Measurements from ENCODE around the gene MSH5. TPM values are rescaled to one million over a fixed set of nuclear protein-coding genes. Genes with fewer than 3 reads are reported as not detected.

MSH5 gene
- total and polyA plus RNA-seq, 2 of the 13 experiments (the other 11 are each of a cell fraction or from before 2014, with no cell fraction given), result 10.2 to 38.7 TPM

DNA sequence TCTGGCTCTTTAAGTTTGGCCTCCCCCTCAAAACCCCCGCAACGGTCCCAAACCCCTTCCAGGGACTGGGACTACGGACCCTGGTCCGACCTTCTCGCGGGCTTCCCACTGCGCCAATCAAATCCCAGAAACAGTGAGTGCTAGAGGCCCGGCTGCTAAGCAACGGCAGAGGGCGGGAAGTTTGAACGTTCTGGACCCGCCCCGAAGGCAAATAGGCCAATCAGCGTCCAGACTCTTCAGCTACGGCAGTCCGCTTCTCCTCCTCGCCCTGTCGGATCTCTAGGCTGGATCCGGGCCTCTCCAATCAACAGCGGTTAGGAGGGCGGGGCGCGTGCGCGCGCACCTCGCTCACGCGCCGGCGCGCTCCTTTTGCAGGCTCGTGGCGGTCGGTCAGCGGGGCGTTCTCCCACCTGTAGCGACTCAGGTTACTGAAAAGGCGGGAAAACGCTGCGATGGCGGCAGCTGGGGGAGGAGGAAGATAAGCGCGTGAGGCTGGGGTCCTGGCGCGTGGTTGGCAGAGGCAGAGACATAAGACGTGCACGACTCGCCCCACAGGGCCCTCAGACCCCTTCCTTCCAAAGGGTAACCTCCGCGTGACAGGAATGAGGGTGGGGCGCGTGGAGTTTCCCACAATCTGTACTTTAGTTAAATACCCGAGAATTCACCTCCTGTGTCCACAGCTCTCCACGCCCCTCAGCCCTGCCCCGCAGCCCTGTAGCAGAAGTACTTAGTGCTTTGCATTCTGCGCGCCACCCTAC is at the start of gene MSH5 (continued):
- TF ChIP-seq ONECUT2 (CRISPR knock-in tag; IDR thresholded peaks at IDR 0.05) (peak; percentile 57), MED1 (CRISPR knock-in tag; IDR thresholded peaks at IDR 0.05) (peak; percentile 91), ISX (CRISPR knock-in tag; conservative IDR thresholded peaks at IDR 0.05) (0 out of 2 replicates have a peak, but pooled peaks have one; percentile 81), ZNF235 (CRISPR knock-in tag; IDR thresholded peaks at IDR 0.05; ENCODE audit: borderline replicate concordance) (peak; percentile 99), SAP130 (CRISPR knock-in tag; IDR thresholded peaks at IDR 0.05; ENCODE audit: low read depth) (peak; percentile 97), GTF2F1 (IDR thresholded peaks at IDR 0.05; ENCODE audit: low read length) (no peak), SKI (IDR thresholded peaks at IDR 0.05; ENCODE audit: partially characterized antibody) (peak; percentile 9), ZSCAN20 (CRISPR knock-in tag; IDR thresholded peaks at IDR 0.05; ENCODE audit: borderline replicate concordance) (no peak; the same call in 1 of the 2 replicates), ATF1 (CRISPR knock-in tag; IDR thresholded peaks at IDR 0.05) (peak; percentile 87), MED13 (CRISPR knock-in tag; IDR thresholded peaks at IDR 0.05) (peak; percentile 92), HDAC2 (CRISPR knock-in tag; IDR thresholded peaks at IDR 0.05) (peak; percentile 67), MAZ (IDR thresholded peaks at IDR 0.05; ENCODE audit: borderline replicate concordance, low read depth, low read length) (peak; percentile 85; the same call in 1 of the 2 replicates), MAZ (CRISPR knock-in tag; IDR thresholded peaks at IDR 0.05; ENCODE audit: low read depth) (peak; percentile 86), STAG1 (CRISPR knock-in tag; IDR thresholded peaks at IDR 0.05) (no peak), NFE2 (CRISPR knock-in tag; IDR thresholded peaks at IDR 0.05) (no peak), REPIN1 (CRISPR knock-in tag; IDR thresholded peaks at IDR 0.05; ENCODE audit: borderline replicate concordance, low read depth) (peak; percentile 99), NCOA2 (CRISPR knock-in tag; IDR thresholded peaks at IDR 0.05) (no peak; the same call in none of the 2 replicates), NR2F6 (IDR thresholded peaks at IDR 0.05) (no peak), NR2F6 (CRISPR knock-in tag; IDR thresholded peaks at IDR 0.05) (peak; percentile 33; the same call in 1 of the 2 replicates), ZNF75D (CRISPR knock-in tag; IDR thresholded peaks at IDR 0.05; ENCODE audit: borderline replicate concordance) (peak; percentile 90; the same call in 1 of the 2 replicates), CREM (IDR thresholded peaks at IDR 0.05) (peak; percentile 52), CREM (CRISPR knock-in tag; IDR thresholded peaks at IDR 0.05) (no peak), SALL2 (CRISPR knock-in tag; IDR thresholded peaks at IDR 0.05) (peak; percentile 71; the same call in 1 of the 2 replicates), MTA1 (CRISPR knock-in tag; IDR thresholded peaks at IDR 0.05; ENCODE audit: borderline replicate concordance) (peak; percentile 90; the same call in 1 of the 2 replicates), ZNF530 (CRISPR knock-in tag; IDR thresholded peaks at IDR 0.05; ENCODE audit: low read depth) (no peak; the same call in none of the 2 replicates)
- TF ChIP-seq, protein P1, sequence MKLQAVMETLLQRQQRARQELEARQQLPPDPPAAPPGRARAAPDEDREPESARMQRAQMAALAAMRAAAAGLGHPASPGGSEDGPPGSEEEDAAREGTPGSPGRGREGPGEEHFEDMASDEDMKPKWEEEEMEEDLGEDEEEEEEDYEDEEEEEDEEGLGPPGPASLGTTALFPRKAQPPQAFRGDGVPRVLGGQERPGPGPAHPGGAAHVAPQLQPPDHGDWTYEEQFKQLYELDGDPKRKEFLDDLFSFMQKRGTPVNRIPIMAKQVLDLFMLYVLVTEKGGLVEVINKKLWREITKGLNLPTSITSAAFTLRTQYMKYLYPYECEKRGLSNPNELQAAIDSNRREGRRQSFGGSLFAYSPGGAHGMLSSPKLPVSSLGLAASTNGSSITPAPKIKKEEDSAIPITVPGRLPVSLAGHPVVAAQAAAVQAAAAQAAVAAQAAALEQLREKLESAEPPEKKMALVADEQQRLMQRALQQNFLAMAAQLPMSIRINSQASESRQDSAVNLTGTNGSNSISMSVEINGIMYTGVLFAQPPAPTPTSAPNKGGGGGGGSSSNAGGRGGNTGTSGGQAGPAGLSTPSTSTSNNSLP (IDR thresholded peaks at IDR 0.05; ENCODE audit: low read depth, low read length), result peak; percentile 19; the same call in 1 of the 2 replicates
- TF ChIP-seq, protein P2, sequence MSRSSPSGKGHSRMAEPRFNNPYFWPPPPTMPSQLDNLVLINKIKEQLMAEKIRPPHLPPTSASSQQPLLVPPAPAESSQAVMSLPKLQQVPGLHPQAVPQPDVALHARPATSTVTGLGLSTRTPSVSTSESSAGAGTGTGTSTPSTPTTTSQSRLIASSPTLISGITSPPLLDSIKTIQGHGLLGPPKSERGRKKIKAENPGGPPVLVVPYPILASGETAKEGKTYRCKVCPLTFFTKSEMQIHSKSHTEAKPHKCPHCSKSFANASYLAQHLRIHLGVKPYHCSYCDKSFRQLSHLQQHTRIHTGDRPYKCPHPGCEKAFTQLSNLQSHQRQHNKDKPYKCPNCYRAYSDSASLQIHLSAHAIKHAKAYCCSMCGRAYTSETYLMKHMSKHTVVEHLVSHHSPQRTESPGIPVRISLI (CRISPR knock-in tag; IDR thresholded peaks at IDR 0.05; ENCODE audit: borderline replicate concordance), result peak; percentile 53; the same call in 1 of the 2 replicates
- TF ChIP-seq, protein P3, sequence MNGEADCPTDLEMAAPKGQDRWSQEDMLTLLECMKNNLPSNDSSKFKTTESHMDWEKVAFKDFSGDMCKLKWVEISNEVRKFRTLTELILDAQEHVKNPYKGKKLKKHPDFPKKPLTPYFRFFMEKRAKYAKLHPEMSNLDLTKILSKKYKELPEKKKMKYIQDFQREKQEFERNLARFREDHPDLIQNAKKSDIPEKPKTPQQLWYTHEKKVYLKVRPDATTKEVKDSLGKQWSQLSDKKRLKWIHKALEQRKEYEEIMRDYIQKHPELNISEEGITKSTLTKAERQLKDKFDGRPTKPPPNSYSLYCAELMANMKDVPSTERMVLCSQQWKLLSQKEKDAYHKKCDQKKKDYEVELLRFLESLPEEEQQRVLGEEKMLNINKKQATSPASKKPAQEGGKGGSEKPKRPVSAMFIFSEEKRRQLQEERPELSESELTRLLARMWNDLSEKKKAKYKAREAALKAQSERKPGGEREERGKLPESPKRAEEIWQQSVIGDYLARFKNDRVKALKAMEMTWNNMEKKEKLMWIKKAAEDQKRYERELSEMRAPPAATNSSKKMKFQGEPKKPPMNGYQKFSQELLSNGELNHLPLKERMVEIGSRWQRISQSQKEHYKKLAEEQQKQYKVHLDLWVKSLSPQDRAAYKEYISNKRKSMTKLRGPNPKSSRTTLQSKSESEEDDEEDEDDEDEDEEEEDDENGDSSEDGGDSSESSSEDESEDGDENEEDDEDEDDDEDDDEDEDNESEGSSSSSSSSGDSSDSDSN (CRISPR knock-in tag; IDR thresholded peaks at IDR 0.05), result no peak; the same call in 1 of the 2 replicates

All from HepG2 (cell line).